Measurements from ENCODE around the gene PRSS38.

DNA sequence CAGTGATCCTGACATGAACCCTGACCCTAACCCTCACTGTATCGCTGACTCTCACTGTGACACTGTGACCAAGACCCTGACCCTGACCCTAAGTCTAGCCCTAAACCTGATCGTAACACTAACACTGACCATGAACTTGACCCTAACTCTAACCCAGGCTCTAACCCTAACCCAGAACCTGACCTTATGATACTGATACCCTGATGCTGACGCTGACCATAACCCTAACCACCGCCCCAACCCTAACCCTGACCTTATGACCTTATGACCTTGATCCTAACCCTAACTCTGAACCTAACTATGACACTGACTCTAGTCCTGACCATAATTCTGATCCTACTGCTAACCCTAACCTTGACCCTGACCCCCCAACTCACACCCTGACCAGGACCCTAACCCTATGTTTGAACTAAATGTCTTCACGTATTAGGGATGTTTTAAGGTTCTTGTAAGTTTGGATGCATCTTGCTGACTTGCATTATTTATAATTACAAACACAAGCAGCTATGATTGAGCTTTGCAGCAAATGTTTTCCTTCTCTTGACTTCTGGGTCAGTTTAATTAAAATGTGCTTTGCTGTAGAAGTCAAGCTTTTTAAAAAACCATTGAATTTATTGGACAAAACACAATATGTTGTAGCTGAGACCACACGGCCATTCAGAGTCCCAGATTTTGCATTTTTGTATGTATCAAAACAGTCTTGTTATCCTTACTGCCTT lies 23.9 kb upstream of the PRSS38 start:
- TF ChIP-seq, protein P1, sequence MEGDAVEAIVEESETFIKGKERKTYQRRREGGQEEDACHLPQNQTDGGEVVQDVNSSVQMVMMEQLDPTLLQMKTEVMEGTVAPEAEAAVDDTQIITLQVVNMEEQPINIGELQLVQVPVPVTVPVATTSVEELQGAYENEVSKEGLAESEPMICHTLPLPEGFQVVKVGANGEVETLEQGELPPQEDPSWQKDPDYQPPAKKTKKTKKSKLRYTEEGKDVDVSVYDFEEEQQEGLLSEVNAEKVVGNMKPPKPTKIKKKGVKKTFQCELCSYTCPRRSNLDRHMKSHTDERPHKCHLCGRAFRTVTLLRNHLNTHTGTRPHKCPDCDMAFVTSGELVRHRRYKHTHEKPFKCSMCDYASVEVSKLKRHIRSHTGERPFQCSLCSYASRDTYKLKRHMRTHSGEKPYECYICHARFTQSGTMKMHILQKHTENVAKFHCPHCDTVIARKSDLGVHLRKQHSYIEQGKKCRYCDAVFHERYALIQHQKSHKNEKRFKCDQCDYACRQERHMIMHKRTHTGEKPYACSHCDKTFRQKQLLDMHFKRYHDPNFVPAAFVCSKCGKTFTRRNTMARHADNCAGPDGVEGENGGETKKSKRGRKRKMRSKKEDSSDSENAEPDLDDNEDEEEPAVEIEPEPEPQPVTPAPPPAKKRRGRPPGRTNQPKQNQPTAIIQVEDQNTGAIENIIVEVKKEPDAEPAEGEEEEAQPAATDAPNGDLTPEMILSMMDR (conservative IDR thresholded peaks at IDR 0.05), result no peak
- no peak for TF ChIP-seq EZH2 (IDR thresholded peaks at IDR 0.05; ENCODE audit: low read depth)
